ENCODE measurements around the gene MCOLN1. TPM values are rescaled to one million over a fixed set of nuclear protein-coding genes. Genes with fewer than 3 reads are reported as not detected.

The MCOLN1 gene
- total RNA-seq, 1 experiment from 2014 or later, result 15.7 TPM

DNA sequence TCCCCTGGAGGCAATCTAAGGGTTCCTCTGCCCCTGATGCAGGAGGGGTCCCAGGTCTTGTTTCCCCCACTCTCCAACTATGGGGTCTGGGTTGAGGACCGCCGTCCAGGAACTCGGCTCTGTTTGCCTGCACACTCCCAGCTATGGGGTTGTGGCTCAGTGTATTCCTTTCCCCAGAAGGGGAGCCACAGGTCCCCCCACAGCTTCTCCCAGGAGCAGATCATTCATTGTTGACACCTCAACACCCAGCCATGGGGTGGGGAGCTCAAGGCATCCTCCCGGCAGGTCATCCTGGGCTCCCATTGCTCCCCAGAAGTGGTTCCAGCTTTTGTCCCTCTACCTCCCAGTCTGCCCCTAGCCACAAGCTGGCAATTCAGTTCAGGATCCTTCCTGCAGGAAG is 5.5 kb upstream of the MCOLN1 start:
- Histone ChIP-seq H3K79me2 (ENCODE audit: insufficient read depth, low read length) (0 out of 2 replicates have a peak, but pooled peaks cover 2% of the 10 kb centered on the region), H3K4me1 (ENCODE audit: insufficient read depth, low read length) (0 out of 2 replicates have a peak, but pooled peaks cover 4% of the 10 kb centered on the region), H4K8ac (replicated peaks; ENCODE audit: insufficient read length, low read depth, low read length) (no peak overlapping the region), H3K9me3 (ENCODE audit: control insufficient read depth, low read depth, low read length) (no peaks in the 10 kb centered on the region), H3K9ac (ENCODE audit: extremely low read depth, insufficient read length, low read length) (peak overlapping the region; percentile 58), H2BK12ac (ENCODE audit: insufficient read length, low read depth, low read length) (no peak overlapping the region), H2BK15ac (ENCODE audit: low read depth, low read length) (no peak overlapping the region), H2BK120ac (ENCODE audit: low read depth, low read length, poor library complexity, severe bottlenecking) (no peak overlapping the region), H3K79me1 (ENCODE audit: insufficient read depth, low read depth, low read length, poor library complexity, severe bottlenecking) (no peaks in the 10 kb centered on the region), H2AFZ (ENCODE audit: low read length) (no peak overlapping the region), H3K4me2 (ENCODE audit: insufficient read depth, insufficient read length, low read length) (peak overlapping the region; percentile 74), H3K14ac (ENCODE audit: insufficient read depth, low read length) (no peak overlapping the region), H4K20me1 (ENCODE audit: control insufficient read depth, insufficient read depth, insufficient read length) (no peaks in the 10 kb centered on the region), H4K5ac (ENCODE audit: insufficient read length, low read depth, low read length) (no peak overlapping the region), H4K91ac (ENCODE audit: insufficient read length, low read depth, low read length) (no peak overlapping the region), H2BK5ac (ENCODE audit: insufficient read length, low read length) (no peak overlapping the region), H3K27ac (ENCODE audit: insufficient read length, low read depth, low read length) (no peak overlapping the region), H3K23ac (ENCODE audit: insufficient read length, low read depth, low read length) (no peak overlapping the region), H2BK20ac (ENCODE audit: low read depth, low read length, poor library complexity, severe bottlenecking) (no peak overlapping the region), H3K4ac (ENCODE audit: low read depth, low read length) (no peak overlapping the region), H3K18ac (ENCODE audit: insufficient read length, low read depth, low read length) (no peak overlapping the region), H3K23me2 (ENCODE audit: insufficient read length, low read depth, low read length, poor library complexity, severe bottlenecking) (peaks cover 10% of the 10 kb centered on the region), H3T11ph (ENCODE audit: low read length) (no peak overlapping the region), H2AK5ac (ENCODE audit: insufficient read length, low read length) (no peak overlapping the region), H3K56ac (ENCODE audit: insufficient read length, low read depth, low read length) (no peak overlapping the region), H3K27me3 (ENCODE audit: insufficient read depth, low read length) (no peaks in the 10 kb centered on the region)
- Mint-ChIP-seq H3K27ac (peak overlapping the region in 2 of 3 experiments; percentile 24 to 82; a peak in 2 of 7 replicates), H3K4me3 (peak overlapping the region; percentile 76 to 87), H3K27me3 (ENCODE audit: low read depth) (no peaks in the 10 kb centered on the region; the same call in 1 of the 2 replicates), H3K36me3 (ENCODE audit: insufficient read depth in 1 of 3, low read depth in 3 of 3) (peaks cover 3 to 18% (median 13%) of the 10 kb centered on the region in 3 experiments; a peak in 5 of 7 replicates), H3K4me1 (peaks cover 14 to 27% of the 10 kb centered on the region in 2 experiments), H3K9me3 (no peaks in the 10 kb centered on the region; a peak in 1 of 5 replicates)
- WGBS (ENCODE audit: extremely low coverage, insufficient read length, low lambda C conversion rate), result no CpG with 5 or more reads among the region's 4 CpGs
- TF ChIP-seq, protein P1, sequence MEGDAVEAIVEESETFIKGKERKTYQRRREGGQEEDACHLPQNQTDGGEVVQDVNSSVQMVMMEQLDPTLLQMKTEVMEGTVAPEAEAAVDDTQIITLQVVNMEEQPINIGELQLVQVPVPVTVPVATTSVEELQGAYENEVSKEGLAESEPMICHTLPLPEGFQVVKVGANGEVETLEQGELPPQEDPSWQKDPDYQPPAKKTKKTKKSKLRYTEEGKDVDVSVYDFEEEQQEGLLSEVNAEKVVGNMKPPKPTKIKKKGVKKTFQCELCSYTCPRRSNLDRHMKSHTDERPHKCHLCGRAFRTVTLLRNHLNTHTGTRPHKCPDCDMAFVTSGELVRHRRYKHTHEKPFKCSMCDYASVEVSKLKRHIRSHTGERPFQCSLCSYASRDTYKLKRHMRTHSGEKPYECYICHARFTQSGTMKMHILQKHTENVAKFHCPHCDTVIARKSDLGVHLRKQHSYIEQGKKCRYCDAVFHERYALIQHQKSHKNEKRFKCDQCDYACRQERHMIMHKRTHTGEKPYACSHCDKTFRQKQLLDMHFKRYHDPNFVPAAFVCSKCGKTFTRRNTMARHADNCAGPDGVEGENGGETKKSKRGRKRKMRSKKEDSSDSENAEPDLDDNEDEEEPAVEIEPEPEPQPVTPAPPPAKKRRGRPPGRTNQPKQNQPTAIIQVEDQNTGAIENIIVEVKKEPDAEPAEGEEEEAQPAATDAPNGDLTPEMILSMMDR (conservative IDR thresholded peaks at IDR 0.05), result no peak
- DNase-seq, result no peak

Measured in H9 (cell line).